Liver (tissue), 3 donors: ENCODE measurements around the gene PLXDC2.

Source experiments
- EGR1 ChIP-seq, 2 donors: IDR thresholded peaks; 2 replicates each; pipeline ENCODE4 v1.6.1; 2016 to 2018; ENCODE audit warnings: antibody characterized with exemption in 2 of 2, low read depth in 2 of 2
- FOXA1 ChIP-seq: IDR thresholded peaks from 2 replicates; pipeline ENCODE4 v1.6.1; 2016; ENCODE audit warnings: antibody characterized with exemption
- GABPA ChIP-seq, 2 donors: IDR thresholded peaks in 1 of 2; conservative IDR thresholded peaks in 1 of 2; 2 replicates each; pipeline ENCODE4 v1.6.1; 2016; ENCODE audit warnings: antibody characterized with exemption in 2 of 2, mild to moderate bottlenecking in 1 of 2, moderate library complexity in 1 of 2
- HNF4A ChIP-seq, 2 donors: conservative IDR thresholded peaks; 2 replicates each; pipeline ENCODE4 v1.6.1; 2016; ENCODE audit warnings: antibody characterized with exemption in 2 of 2, mild to moderate bottlenecking in 2 of 2
- HNF4G ChIP-seq: IDR thresholded peaks from 2 replicates; pipeline ENCODE4 v1.6.1; 2016; ENCODE audit warnings: antibody characterized with exemption
- JUND ChIP-seq, 2 donors: IDR thresholded peaks; 2 replicates each; pipeline ENCODE4 v1.6.1; 2016; ENCODE audit warnings: antibody characterized with exemption in 2 of 2
- SP1 ChIP-seq: IDR thresholded peaks from 2 replicates; pipeline ENCODE4 v1.6.1; 2018; ENCODE audit warnings: antibody characterized with exemption, mild to moderate bottlenecking
- TAF1 ChIP-seq: conservative IDR thresholded peaks from 2 replicates; pipeline ENCODE4 v1.6.1; 2016; ENCODE audit warnings: antibody characterized with exemption, mild to moderate bottlenecking
- YY1 ChIP-seq: IDR thresholded peaks from 2 replicates; pipeline ENCODE4 v1.6.1; 2016; ENCODE audit warnings: antibody characterized with exemption, mild to moderate bottlenecking
- TF ChIP-seq, protein P1 (sequence below): IDR thresholded peaks from 2 replicates; pipeline ENCODE4 v1.6.1; 2016; ENCODE audit warnings: antibody characterized with exemption, mild to moderate bottlenecking
- TF ChIP-seq, protein P2 (sequence below): fragments of 150-350 bp; IDR thresholded peaks from 2 replicates; pipeline ENCODE4 v1.5.1; 2017; ENCODE audit warnings: improper control_type of control experiment, low read depth, low read length; ENCODE audit not compliant: missing input control
- TF ChIP-seq, protein P3 (sequence below): IDR thresholded peaks from 2 replicates; pipeline ENCODE4 v1.6.1; 2016; ENCODE audit warnings: antibody characterized with exemption
- TF ChIP-seq, protein P4 (sequence below): IDR thresholded peaks from 2 replicates; pipeline ENCODE4 v1.6.1; 2016; ENCODE audit warnings: antibody characterized with exemption
- TF ChIP-seq, protein P5 (sequence below): IDR thresholded peaks from 2 replicates; pipeline ENCODE4 v1.6.1; 2016; ENCODE audit warnings: antibody characterized with exemption
- donor health status: healthy.
- donor health status: healthy.

DNA sequence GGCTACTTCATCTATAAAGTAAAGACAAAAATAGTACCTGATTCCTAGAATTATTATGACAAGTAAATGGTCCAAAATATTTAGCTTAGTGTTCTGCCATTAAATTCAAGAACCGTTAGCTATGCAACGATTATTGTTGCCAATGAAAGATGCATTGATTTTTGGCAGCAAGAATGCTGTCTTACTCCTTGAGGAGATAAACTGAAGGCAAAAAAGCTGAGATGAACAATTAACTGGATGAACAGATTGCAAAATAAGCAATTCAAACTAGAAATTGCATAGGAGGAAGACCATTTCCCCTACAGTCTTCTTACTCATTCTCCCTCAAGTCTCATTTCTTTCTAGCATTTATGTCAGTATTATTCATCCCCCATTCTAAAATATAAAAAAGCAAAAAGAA, 484.5 kb downstream of the PLXDC2 start:
- TF ChIP-seq, protein P1, sequence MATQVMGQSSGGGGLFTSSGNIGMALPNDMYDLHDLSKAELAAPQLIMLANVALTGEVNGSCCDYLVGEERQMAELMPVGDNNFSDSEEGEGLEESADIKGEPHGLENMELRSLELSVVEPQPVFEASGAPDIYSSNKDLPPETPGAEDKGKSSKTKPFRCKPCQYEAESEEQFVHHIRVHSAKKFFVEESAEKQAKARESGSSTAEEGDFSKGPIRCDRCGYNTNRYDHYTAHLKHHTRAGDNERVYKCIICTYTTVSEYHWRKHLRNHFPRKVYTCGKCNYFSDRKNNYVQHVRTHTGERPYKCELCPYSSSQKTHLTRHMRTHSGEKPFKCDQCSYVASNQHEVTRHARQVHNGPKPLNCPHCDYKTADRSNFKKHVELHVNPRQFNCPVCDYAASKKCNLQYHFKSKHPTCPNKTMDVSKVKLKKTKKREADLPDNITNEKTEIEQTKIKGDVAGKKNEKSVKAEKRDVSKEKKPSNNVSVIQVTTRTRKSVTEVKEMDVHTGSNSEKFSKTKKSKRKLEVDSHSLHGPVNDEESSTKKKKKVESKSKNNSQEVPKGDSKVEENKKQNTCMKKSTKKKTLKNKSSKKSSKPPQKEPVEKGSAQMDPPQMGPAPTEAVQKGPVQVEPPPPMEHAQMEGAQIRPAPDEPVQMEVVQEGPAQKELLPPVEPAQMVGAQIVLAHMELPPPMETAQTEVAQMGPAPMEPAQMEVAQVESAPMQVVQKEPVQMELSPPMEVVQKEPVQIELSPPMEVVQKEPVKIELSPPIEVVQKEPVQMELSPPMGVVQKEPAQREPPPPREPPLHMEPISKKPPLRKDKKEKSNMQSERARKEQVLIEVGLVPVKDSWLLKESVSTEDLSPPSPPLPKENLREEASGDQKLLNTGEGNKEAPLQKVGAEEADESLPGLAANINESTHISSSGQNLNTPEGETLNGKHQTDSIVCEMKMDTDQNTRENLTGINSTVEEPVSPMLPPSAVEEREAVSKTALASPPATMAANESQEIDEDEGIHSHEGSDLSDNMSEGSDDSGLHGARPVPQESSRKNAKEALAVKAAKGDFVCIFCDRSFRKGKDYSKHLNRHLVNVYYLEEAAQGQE = no peak
- TF ChIP-seq, protein P2, sequence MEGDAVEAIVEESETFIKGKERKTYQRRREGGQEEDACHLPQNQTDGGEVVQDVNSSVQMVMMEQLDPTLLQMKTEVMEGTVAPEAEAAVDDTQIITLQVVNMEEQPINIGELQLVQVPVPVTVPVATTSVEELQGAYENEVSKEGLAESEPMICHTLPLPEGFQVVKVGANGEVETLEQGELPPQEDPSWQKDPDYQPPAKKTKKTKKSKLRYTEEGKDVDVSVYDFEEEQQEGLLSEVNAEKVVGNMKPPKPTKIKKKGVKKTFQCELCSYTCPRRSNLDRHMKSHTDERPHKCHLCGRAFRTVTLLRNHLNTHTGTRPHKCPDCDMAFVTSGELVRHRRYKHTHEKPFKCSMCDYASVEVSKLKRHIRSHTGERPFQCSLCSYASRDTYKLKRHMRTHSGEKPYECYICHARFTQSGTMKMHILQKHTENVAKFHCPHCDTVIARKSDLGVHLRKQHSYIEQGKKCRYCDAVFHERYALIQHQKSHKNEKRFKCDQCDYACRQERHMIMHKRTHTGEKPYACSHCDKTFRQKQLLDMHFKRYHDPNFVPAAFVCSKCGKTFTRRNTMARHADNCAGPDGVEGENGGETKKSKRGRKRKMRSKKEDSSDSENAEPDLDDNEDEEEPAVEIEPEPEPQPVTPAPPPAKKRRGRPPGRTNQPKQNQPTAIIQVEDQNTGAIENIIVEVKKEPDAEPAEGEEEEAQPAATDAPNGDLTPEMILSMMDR = no peak
- TF ChIP-seq HNF4A (conservative IDR thresholded peaks at IDR 0.05) (no peak), FOXA1 (no peak), SP1 (no peak), TAF1 (no peak), HNF4G (no peak), YY1 (no peak), GABPA (IDR thresholded peaks at IDR 0.05 in 1 of 2, conservative IDR thresholded peaks at IDR 0.05 in 1 of 2) (no peak), JUND (IDR thresholded peaks at IDR 0.05) (no peak), EGR1 (IDR thresholded peaks at IDR 0.05; ENCODE audit: low read depth in 2 of 2) (no peak)
- TF ChIP-seq, protein P3, sequence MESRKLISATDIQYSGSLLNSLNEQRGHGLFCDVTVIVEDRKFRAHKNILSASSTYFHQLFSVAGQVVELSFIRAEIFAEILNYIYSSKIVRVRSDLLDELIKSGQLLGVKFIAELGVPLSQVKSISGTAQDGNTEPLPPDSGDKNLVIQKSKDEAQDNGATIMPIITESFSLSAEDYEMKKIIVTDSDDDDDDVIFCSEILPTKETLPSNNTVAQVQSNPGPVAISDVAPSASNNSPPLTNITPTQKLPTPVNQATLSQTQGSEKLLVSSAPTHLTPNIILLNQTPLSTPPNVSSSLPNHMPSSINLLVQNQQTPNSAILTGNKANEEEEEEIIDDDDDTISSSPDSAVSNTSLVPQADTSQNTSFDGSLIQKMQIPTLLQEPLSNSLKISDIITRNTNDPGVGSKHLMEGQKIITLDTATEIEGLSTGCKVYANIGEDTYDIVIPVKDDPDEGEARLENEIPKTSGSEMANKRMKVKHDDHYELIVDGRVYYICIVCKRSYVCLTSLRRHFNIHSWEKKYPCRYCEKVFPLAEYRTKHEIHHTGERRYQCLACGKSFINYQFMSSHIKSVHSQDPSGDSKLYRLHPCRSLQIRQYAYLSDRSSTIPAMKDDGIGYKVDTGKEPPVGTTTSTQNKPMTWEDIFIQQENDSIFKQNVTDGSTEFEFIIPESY = no peak
- TF ChIP-seq, protein P4, sequence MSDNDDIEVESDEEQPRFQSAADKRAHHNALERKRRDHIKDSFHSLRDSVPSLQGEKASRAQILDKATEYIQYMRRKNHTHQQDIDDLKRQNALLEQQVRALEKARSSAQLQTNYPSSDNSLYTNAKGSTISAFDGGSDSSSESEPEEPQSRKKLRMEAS = no peak
- TF ChIP-seq, protein P5, sequence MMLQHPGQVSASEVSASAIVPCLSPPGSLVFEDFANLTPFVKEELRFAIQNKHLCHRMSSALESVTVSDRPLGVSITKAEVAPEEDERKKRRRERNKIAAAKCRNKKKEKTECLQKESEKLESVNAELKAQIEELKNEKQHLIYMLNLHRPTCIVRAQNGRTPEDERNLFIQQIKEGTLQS = no peak
